ENCODE measurements around the gene SCFD2.

The SCFD2 gene

GRCh38 chr4:52904421-52904820 is 461.4 kb downstream of the SCFD2 start:
- no peak for TF ChIP-seq CTCF (conservative IDR thresholded peaks at IDR 0.05; ENCODE audit: low read depth)
- H3K27ac ChIP-seq = no peak overlapping the region
- ChIA-PET CTCF (no interaction called here), POLR2A (ENCODE audit: low non-redundant PET) (no interaction called here)
- no peak for DNase-seq (ENCODE audit: low spot score)

- POLR2A ChIA-PET (ENCODE audit: low non-redundant PET) = no interaction called here
These were observed 462.6 kb downstream of the SCFD2 start for GRCh38 chr4:52903273-52903672.

GRCh38 chr4:52894443-52894842 is 471.4 kb downstream of the SCFD2 start:
- CTCF ChIA-PET = no interaction called here

More at GRCh38 chr4:52903273-52903672, 462.6 kb downstream of the SCFD2 start:
- TF ChIP-seq CTCF (conservative IDR thresholded peaks at IDR 0.05; ENCODE audit: low read depth) = no peak
- H3K27ac ChIP-seq = no peak overlapping the region
- no peak for DNase-seq (ENCODE audit: low spot score)
- CTCF ChIA-PET = interaction anchor here (1.1 kb wide), 1 partner anchor 8 kb away, joined by 4 read pairs; no protein-coding TSS in a partner anchor

GRCh38 chr4:52892880-52893279 is 473.0 kb downstream of the SCFD2 start:
- CTCF ChIA-PET = no interaction called here
- POLR2A ChIA-PET (ENCODE audit: low non-redundant PET) = no interaction called here
- no peak for TF ChIP-seq CTCF (conservative IDR thresholded peaks at IDR 0.05; ENCODE audit: low read depth)
- DNase-seq (ENCODE audit: low spot score) = no peak
- no peak overlapping the region for H3K27ac ChIP-seq

More at GRCh38 chr4:52894443-52894842, 471.4 kb downstream of the SCFD2 start:
- H3K27ac ChIP-seq = no peak overlapping the region
- POLR2A ChIA-PET (ENCODE audit: low non-redundant PET) = no interaction called here
- TF ChIP-seq CTCF (conservative IDR thresholded peaks at IDR 0.05; ENCODE audit: low read depth) = no peak
- DNase-seq (ENCODE audit: low spot score) = no peak

GRCh38 chr4:52891743-52892142 is 474.1 kb downstream of the SCFD2 start:
- ChIA-PET CTCF (no interaction called here), POLR2A (ENCODE audit: low non-redundant PET) (no interaction called here)
- no peak for DNase-seq (ENCODE audit: low spot score)
- H3K27ac ChIP-seq = no peak overlapping the region
- no peak for TF ChIP-seq CTCF (conservative IDR thresholded peaks at IDR 0.05; ENCODE audit: low read depth)

- POLR2A ChIA-PET (ENCODE audit: low non-redundant PET) = no interaction called here
- no peak for DNase-seq (ENCODE audit: low spot score)
- no peak overlapping the region for H3K27ac ChIP-seq
- CTCF ChIA-PET = interaction anchor here (0.6 kb wide), 1 partner anchor 23 kb away, joined by 3 read pairs; no protein-coding TSS in a partner anchor
- no peak for TF ChIP-seq CTCF (conservative IDR thresholded peaks at IDR 0.05; ENCODE audit: low read depth)
These were observed 475.4 kb downstream of the SCFD2 start for GRCh38 chr4:52890521-52890791.

All from RWPE1 (cell line).